Loucy (cell line): Measurements from ENCODE around the gene VPS45.
A peak's percentile ranks its signal among the peaks of the same experiment; 100 is the strongest.

ENCODE experiments used
- H2AFZ ChIP-seq: fragments of 200-600 bp; sonication (generic); 2 replicates; pipeline ENCODE4 v1.6.0; 2016; ENCODE audit warnings: antibody characterized with exemption, mild to moderate bottlenecking, low read length, moderate library complexity
- H3F3A ChIP-seq: fragments of 200-600 bp; 2 replicates; pipeline ENCODE4 v1.6.0; 2016; ENCODE audit warnings: antibody characterized with exemption, low read depth, mild to moderate bottlenecking
- H3K27me3 ChIP-seq: fragments of 200-600 bp; sonication (generic); 2 replicates; pipeline ENCODE4 v1.6.1; 2014; ENCODE audit warnings: low read length, mild to moderate bottlenecking; ENCODE audit not compliant: insufficient read depth, poor library complexity, severe bottlenecking
- H3K36me3 ChIP-seq: fragments of 200-600 bp; sonication (generic); 2 replicates; pipeline ENCODE4 v1.6.1; 2016; ENCODE audit warnings: low read length; ENCODE audit not compliant: insufficient read depth
- H3K4me1 ChIP-seq: fragments of 200-600 bp; sonication (generic); 2 replicates; pipeline ENCODE4 v1.5.1; 2014; ENCODE audit warnings: low read length, mild to moderate bottlenecking; ENCODE audit not compliant: insufficient read depth, poor library complexity, severe bottlenecking
- H3K4me2 ChIP-seq: fragments of 200-600 bp; sonication (generic); 2 replicates; pipeline ENCODE4 v1.6.0; 2014; ENCODE audit warnings: antibody characterized with exemption, low read length, low read depth, mild to moderate bottlenecking; ENCODE audit not compliant: poor library complexity, severe bottlenecking
- H3K4me3 ChIP-seq: fragments of 200-600 bp; sonication (generic); 2 replicates; pipeline ENCODE4 v1.5.1; 2014; ENCODE audit warnings: low read length, mild to moderate bottlenecking, mixed read lengths; ENCODE audit not compliant: poor library complexity, severe bottlenecking
- H3K79me2 ChIP-seq: fragments of 200-600 bp; sonication (generic); 2 replicates; pipeline ENCODE4 v1.6.1; 2014; ENCODE audit warnings: low read length; ENCODE audit not compliant: insufficient read depth
- H3K9ac ChIP-seq: fragments of 200-600 bp; sonication (generic); 2 replicates; pipeline ENCODE4 v1.6.0; 2014; ENCODE audit warnings: mild to moderate bottlenecking, low read depth, low read length, moderate library complexity; ENCODE audit not compliant: poor library complexity, severe bottlenecking
- H3K9me2 ChIP-seq: fragments of 200-600 bp; sonication (generic); replicated peaks from 2 replicates; pipeline ENCODE4 v1.6.1; 2016; ENCODE audit warnings: low read depth, low read length, mixed read lengths
- H3K9me3 ChIP-seq: fragments of 200-600 bp; sonication (generic); 2 replicates; pipeline ENCODE4 v1.6.1; 2014; ENCODE audit warnings: mild to moderate bottlenecking, antibody characterized with exemption, low read length, low read depth; ENCODE audit not compliant: insufficient read depth
- H4K20me1 ChIP-seq: fragments of 200-600 bp; sonication (generic); 2 replicates; pipeline ENCODE4 v1.6.0; 2014; ENCODE audit warnings: antibody characterized with exemption, low read length, mild to moderate bottlenecking; ENCODE audit not compliant: insufficient read depth, poor library complexity, severe bottlenecking
- EZH2phosphoT487 ChIP-seq: fragments of 200-600 bp; IDR thresholded peaks from 2 replicates; pipeline ENCODE4 v1.6.1; 2018; ENCODE audit warnings: antibody characterized with exemption, mild to moderate bottlenecking, moderate library complexity, borderline replicate concordance
- TF ChIP-seq, protein P1 (sequence below): fragments of 200-600 bp; sonication (generic); conservative IDR thresholded peaks from 2 replicates; pipeline ENCODE4 v1.5.1; 2014; ENCODE audit warnings: mild to moderate bottlenecking, antibody characterized with exemption, low read length

The VPS45 gene, protein sequence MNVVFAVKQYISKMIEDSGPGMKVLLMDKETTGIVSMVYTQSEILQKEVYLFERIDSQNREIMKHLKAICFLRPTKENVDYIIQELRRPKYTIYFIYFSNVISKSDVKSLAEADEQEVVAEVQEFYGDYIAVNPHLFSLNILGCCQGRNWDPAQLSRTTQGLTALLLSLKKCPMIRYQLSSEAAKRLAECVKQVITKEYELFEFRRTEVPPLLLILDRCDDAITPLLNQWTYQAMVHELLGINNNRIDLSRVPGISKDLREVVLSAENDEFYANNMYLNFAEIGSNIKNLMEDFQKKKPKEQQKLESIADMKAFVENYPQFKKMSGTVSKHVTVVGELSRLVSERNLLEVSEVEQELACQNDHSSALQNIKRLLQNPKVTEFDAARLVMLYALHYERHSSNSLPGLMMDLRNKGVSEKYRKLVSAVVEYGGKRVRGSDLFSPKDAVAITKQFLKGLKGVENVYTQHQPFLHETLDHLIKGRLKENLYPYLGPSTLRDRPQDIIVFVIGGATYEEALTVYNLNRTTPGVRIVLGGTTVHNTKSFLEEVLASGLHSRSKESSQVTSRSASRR

GRCh38 chr1:150067184-150068108 is at the start of gene VPS45:
TSS of gene VPS45 (plus strand) at chr1:150067776. CDS start at chr1:150067858, 82 bp downstream.
- Histone ChIP-seq H3F3A (no peaks in the 10 kb centered on the region), H3K9me2 (no peaks in the 10 kb centered on the region), H2AFZ (peak within 1 kb of the TSS; percentile 98), H4K20me1 (no peaks in the 10 kb centered on the region), H3K4me2 (peak within 1 kb of the TSS; percentile 88), H3K36me3 (no peaks in the 10 kb centered on the region), H3K79me2 (peaks cover 31% of the 10 kb centered on the region), H3K27me3 (no peaks in the 10 kb centered on the region), H3K9ac (peak within 1 kb of the TSS; percentile 83), H3K9me3 (no peaks in the 10 kb centered on the region), H3K4me1 (peaks cover 31% of the 10 kb centered on the region), H3K4me3 (peak within 1 kb of the TSS; percentile 82)
- TF ChIP-seq EZH2phosphoT487: no peak
- TF ChIP-seq, protein P1, sequence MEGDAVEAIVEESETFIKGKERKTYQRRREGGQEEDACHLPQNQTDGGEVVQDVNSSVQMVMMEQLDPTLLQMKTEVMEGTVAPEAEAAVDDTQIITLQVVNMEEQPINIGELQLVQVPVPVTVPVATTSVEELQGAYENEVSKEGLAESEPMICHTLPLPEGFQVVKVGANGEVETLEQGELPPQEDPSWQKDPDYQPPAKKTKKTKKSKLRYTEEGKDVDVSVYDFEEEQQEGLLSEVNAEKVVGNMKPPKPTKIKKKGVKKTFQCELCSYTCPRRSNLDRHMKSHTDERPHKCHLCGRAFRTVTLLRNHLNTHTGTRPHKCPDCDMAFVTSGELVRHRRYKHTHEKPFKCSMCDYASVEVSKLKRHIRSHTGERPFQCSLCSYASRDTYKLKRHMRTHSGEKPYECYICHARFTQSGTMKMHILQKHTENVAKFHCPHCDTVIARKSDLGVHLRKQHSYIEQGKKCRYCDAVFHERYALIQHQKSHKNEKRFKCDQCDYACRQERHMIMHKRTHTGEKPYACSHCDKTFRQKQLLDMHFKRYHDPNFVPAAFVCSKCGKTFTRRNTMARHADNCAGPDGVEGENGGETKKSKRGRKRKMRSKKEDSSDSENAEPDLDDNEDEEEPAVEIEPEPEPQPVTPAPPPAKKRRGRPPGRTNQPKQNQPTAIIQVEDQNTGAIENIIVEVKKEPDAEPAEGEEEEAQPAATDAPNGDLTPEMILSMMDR: no peak

GRCh38 chr1:150018165-150018564 is 49.4 kb upstream of the VPS45 start:
- H3K4me3 ChIP-seq: no peak overlapping the region
- TF ChIP-seq EZH2phosphoT487: no peak
- TF ChIP-seq, protein P1: no peak
- H3K9me2 ChIP-seq: no peaks in the 10 kb centered on the region
- H3K27me3 ChIP-seq: no peaks in the 10 kb centered on the region
- H3K36me3 ChIP-seq: no peaks in the 10 kb centered on the region
- H3K79me2 ChIP-seq: no peaks in the 10 kb centered on the region
- H3F3A ChIP-seq: no peaks in the 10 kb centered on the region
- no peak overlapping the region for H3K9ac ChIP-seq
- no peaks in the 10 kb centered on the region for H4K20me1 ChIP-seq
- H2AFZ ChIP-seq: peak overlapping the region; percentile 42; the same call in 1 of the 2 replicates
- H3K4me2 ChIP-seq: no peak overlapping the region
- no peaks in the 10 kb centered on the region for H3K4me1 ChIP-seq
- H3K9me3 ChIP-seq: no peaks in the 10 kb centered on the region

- Histone ChIP-seq H3K9ac (no peak overlapping the region), H2AFZ (no peak overlapping the region), H3F3A (no peaks in the 10 kb centered on the region), H3K4me3 (no peak overlapping the region), H4K20me1 (no peaks in the 10 kb centered on the region), H3K4me1 (no peaks in the 10 kb centered on the region), H3K27me3 (no peaks in the 10 kb centered on the region), H3K4me2 (no peak overlapping the region), H3K79me2 (no peaks in the 10 kb centered on the region), H3K9me3 (no peaks in the 10 kb centered on the region), H3K36me3 (no peaks in the 10 kb centered on the region), H3K9me2 (no peaks in the 10 kb centered on the region)
- TF ChIP-seq EZH2phosphoT487: no peak
- TF ChIP-seq, protein P1: no peak
Measured at GRCh38 chr1:150020711-150021110, 46.9 kb upstream of the VPS45 start.
